K562 (cell line): Measurements from ENCODE around the gene BANP.
"Not testable (repeated sequence)": the region's sequence is repeated elsewhere in the genome, so short reads cannot be mapped to it uniquely, and the experiment has no call there.

ENCODE experiments used
- CCAR2 ChIP-seq: fragments of 200-400 bp; formaldehyde crosslinking; IDR thresholded peaks from 2 replicates; pipeline ENCODE4 v1.6.1; 2017; ENCODE audit warnings: mild to moderate bottlenecking, low read depth, low read length
- EZH2 ChIP-seq: IDR thresholded peaks from 2 replicates; pipeline ENCODE4 v1.6.1; 2012; ENCODE audit warnings: low read depth, mild to moderate bottlenecking, inconsistent platforms, low read length, borderline replicate concordance
- GABPA ChIP-seq: fragments of 200-800 bp; sonication (Bioruptor generic); conservative IDR thresholded peaks from 2 replicates; pipeline ENCODE4 v1.6.1; 2016; ENCODE audit warnings: low read depth, missing genetic modification characterization, missing compliant biosample characterization
- KLF16 ChIP-seq: IDR thresholded peaks from 2 replicates; pipeline ENCODE4 v1.6.1; 2016; ENCODE audit warnings: antibody characterized with exemption
- MYC ChIP-seq, 2 experiments: fragments of 250-450 bp in 1 of 2; sonication (Bioruptor Pico) in 1 of 2; IDR thresholded peaks; 2 replicates each; pipeline versions ENCODE4 v1.5.1 to v1.6.1; 2012 to 2021; ENCODE audit warnings: low read depth in 2 of 2, borderline replicate concordance in 1 of 2, improper control_type of control experiment in 1 of 2, low read length in 1 of 2, mild to moderate bottlenecking in 1 of 2, moderate library complexity in 1 of 2
- NRF1 ChIP-seq, 2 experiments: fragments of 450-650 bp; IDR thresholded peaks in 1 of 2; conservative IDR thresholded peaks in 1 of 2; 2 replicates each; pipeline ENCODE4 v1.6.1; 2014; ENCODE audit warnings: mild to moderate bottlenecking in 2 of 2
- POLR2A ChIP-seq: fragments of 450-650 bp; conservative IDR thresholded peaks from 2 replicates; pipeline ENCODE4 v1.6.1; 2016
- TF ChIP-seq, protein P1 (sequence below): fragments of 200-800 bp; sonication (Bioruptor generic); IDR thresholded peaks from 2 replicates; pipeline ENCODE4 v1.6.1; 2016; ENCODE audit warnings: missing genetic modification characterization, missing compliant biosample characterization
- TF ChIP-seq, protein P2 (sequence below), 3 experiments: IDR thresholded peaks in 2 of 3; conservative IDR thresholded peaks in 1 of 3; 2 replicates each; pipeline ENCODE4 v1.5.1; 2011 to 2012; ENCODE audit warnings: low read length in 3 of 3, mild to moderate bottlenecking in 3 of 3, control low read depth in 2 of 3, improper control_type of control experiment in 1 of 3, inconsistent platforms in 1 of 3, low read depth in 1 of 3, mixed read lengths in 1 of 3, moderate library complexity in 1 of 3; ENCODE audit not compliant: insufficient read depth in 2 of 3
- TF ChIP-seq, protein P3 (sequence below): fragments of 450-650 bp; conservative IDR thresholded peaks from 2 replicates; pipeline ENCODE4 v1.6.1; 2016; ENCODE audit warnings: missing genetic modification characterization, low read depth, mild to moderate bottlenecking, control low read depth, missing compliant biosample characterization

DNA sequence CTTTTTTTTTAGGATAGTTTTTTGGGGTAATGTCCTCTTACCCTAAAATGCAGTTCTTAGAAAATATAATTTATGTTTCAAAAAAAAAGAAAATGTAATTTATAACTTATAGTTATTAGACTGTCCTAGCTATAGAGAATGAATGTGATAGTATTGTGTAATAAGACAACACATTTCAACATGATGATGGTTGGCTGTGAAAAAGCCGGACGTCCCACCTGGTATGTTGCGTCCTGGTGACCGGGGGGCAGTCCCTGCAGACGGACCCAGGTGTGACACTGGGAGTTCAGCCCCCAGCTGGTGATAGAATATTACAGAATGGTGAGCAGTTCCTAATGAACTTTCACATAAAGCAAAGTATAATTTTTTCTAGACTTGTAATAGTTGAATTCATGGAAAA is 34.3 kb downstream of the BANP start:
- not testable (repeated sequence) for TF ChIP-seq CCAR2; KLF16; MYC (IDR thresholded peaks at IDR 0.05; ENCODE audit: low read depth, low read length); MYC (CRISPR knock-in tag; IDR thresholded peaks at IDR 0.05; ENCODE audit: borderline replicate concordance, low read depth); NRF1 (conservative IDR thresholded peaks at IDR 0.05 in 1 of 2, IDR thresholded peaks at IDR 0.05 in 1 of 2); EZH2; GABPA (tag); POLR2A
- TF ChIP-seq, protein P1, sequence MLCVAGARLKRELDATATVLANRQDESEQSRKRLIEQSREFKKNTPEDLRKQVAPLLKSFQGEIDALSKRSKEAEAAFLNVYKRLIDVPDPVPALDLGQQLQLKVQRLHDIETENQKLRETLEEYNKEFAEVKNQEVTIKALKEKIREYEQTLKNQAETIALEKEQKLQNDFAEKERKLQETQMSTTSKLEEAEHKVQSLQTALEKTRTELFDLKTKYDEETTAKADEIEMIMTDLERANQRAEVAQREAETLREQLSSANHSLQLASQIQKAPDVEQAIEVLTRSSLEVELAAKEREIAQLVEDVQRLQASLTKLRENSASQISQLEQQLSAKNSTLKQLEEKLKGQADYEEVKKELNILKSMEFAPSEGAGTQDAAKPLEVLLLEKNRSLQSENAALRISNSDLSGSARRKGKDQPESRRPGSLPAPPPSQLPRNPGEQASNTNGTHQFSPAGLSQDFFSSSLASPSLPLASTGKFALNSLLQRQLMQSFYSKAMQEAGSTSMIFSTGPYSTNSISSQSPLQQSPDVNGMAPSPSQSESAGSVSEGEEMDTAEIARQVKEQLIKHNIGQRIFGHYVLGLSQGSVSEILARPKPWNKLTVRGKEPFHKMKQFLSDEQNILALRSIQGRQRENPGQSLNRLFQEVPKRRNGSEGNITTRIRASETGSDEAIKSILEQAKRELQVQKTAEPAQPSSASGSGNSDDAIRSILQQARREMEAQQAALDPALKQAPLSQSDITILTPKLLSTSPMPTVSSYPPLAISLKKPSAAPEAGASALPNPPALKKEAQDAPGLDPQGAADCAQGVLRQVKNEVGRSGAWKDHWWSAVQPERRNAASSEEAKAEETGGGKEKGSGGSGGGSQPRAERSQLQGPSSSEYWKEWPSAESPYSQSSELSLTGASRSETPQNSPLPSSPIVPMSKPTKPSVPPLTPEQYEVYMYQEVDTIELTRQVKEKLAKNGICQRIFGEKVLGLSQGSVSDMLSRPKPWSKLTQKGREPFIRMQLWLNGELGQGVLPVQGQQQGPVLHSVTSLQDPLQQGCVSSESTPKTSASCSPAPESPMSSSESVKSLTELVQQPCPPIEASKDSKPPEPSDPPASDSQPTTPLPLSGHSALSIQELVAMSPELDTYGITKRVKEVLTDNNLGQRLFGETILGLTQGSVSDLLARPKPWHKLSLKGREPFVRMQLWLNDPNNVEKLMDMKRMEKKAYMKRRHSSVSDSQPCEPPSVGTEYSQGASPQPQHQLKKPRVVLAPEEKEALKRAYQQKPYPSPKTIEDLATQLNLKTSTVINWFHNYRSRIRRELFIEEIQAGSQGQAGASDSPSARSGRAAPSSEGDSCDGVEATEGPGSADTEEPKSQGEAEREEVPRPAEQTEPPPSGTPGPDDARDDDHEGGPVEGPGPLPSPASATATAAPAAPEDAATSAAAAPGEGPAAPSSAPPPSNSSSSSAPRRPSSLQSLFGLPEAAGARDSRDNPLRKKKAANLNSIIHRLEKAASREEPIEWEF = not testable (repeated sequence)
- TF ChIP-seq, protein P2, sequence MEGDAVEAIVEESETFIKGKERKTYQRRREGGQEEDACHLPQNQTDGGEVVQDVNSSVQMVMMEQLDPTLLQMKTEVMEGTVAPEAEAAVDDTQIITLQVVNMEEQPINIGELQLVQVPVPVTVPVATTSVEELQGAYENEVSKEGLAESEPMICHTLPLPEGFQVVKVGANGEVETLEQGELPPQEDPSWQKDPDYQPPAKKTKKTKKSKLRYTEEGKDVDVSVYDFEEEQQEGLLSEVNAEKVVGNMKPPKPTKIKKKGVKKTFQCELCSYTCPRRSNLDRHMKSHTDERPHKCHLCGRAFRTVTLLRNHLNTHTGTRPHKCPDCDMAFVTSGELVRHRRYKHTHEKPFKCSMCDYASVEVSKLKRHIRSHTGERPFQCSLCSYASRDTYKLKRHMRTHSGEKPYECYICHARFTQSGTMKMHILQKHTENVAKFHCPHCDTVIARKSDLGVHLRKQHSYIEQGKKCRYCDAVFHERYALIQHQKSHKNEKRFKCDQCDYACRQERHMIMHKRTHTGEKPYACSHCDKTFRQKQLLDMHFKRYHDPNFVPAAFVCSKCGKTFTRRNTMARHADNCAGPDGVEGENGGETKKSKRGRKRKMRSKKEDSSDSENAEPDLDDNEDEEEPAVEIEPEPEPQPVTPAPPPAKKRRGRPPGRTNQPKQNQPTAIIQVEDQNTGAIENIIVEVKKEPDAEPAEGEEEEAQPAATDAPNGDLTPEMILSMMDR (IDR thresholded peaks at IDR 0.05 in 2 of 3, conservative IDR thresholded peaks at IDR 0.05 in 1 of 3; ENCODE audit: insufficient read depth in 2 of 3, low read depth in 1 of 3, low read length in 3 of 3) = not testable (repeated sequence)
- TF ChIP-seq, protein P3, sequence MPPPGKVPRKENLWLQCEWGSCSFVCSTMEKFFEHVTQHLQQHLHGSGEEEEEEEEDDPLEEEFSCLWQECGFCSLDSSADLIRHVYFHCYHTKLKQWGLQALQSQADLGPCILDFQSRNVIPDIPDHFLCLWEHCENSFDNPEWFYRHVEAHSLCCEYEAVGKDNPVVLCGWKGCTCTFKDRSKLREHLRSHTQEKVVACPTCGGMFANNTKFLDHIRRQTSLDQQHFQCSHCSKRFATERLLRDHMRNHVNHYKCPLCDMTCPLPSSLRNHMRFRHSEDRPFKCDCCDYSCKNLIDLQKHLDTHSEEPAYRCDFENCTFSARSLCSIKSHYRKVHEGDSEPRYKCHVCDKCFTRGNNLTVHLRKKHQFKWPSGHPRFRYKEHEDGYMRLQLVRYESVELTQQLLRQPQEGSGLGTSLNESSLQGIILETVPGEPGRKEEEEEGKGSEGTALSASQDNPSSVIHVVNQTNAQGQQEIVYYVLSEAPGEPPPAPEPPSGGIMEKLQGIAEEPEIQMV (tag) = not testable (repeated sequence)
